Stimulated activated CD4-positive, alpha-beta T cell treated with anti-CD3 and anti-CD28 coated beads, Interleukin-1b, Interleukin-23, amount 100 ng/mL, for 1 hour (primary cell): ENCODE results near the gene CD44.
A peak's percentile ranks its signal among the peaks of the same experiment; 100 is the strongest.

ENCODE experiments used
- DNase-seq, 2 donors: peaks; one replicate each; pipeline ENCODE4 v3.0.0-alpha.2; 2020; ENCODE audit warnings: low read depth in 2 of 2

The CD44 gene

DNA sequence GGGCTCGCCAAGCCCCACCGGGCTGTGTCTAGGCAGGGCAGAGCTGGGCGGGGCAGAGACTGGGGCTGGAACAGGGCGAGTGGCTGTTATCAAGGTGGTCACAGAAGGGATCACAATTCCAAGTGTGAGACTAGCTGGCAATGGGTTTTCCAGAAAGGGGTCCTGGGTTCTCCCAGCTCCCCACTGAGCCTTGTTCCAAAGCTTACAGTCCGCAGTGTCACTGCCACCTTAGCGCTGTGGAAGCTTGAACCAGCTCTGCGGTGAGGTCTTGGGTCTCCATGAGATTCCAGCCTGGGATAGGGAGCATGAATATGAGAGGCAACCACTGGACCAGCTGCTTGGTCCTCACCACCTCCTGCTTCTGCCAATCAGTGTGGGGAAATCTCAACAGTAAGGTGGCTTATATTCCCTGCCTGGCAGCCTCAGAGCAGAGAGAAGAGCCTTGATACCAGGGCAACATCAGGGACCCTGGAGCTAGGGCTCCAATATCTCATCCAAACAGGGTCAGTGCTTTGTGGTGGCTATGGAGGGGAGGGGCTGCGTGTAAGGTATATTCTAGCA is 831 bp downstream of the CD44 start:
- no peak for DNase-seq

DNA sequence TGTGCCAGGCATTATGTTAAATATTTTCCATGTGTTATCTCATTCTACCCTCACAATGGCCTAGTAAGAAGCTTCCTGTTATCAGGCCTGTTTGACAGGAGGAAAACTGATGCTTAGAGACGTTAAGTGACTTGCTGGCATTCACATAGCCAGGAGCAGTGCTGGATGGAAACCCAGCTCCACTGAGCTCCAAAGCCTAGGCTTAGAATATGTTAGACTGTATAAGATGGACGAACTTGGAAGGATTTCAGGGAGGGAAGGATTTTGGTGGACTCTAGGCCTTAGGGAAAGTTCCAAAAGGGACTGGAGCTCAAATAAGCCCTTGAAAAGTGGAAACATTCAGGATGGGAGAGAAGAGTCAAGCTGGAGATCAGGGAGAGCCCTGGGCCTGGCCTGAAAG is 2.1 kb downstream of the CD44 start:
- no peak for DNase-seq

DNA sequence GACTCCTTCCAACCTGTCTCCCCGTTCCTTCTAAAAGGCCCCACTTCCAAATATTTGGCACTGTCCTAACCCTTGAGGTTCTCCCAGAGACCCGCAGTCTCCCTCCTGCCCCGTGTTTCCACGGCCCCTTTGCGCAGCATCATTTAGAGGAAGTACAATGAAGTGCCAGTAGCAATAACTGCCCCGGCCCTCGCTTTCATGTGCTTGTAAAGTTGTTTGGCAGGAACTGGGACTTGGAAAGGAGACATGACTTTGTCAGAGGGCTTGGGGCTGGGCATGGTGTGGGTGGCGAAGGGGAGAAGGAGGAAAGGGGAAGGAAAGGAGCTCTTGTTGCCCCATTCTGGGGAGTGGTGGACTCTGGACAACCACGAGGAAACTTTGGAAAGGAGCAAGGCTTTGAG is 2.6 kb downstream of the CD44 start:
- DNase-seq: no peak

DNA sequence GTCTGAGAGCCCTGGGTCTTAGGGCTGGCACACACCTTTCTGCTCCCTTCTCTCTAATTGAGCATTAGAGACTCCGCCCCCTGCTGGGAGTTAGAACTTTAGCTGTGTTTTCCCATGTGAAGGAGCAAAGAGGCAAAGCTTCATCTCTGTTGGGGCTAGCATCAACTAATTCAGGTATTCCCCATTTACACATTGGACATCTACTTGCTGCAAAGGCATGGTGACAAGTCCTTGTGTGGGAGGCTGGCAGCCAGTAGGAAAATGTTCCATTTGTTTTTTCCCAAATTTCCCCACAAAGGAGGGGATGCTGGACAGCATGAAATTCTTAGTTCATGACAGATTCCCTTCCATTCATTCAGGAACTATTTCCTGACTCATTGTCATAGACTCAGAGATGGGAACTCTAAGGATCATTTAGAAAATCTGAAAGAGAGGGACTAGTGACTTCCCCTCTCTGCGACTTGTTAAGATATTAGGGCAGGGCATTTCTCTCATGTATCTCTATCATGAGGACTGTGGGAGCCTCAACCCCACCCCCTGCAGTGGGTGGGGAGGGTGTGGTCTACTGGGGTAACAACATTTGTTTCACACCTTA is 3.6 kb downstream of the CD44 start:
- no peak for DNase-seq

DNA sequence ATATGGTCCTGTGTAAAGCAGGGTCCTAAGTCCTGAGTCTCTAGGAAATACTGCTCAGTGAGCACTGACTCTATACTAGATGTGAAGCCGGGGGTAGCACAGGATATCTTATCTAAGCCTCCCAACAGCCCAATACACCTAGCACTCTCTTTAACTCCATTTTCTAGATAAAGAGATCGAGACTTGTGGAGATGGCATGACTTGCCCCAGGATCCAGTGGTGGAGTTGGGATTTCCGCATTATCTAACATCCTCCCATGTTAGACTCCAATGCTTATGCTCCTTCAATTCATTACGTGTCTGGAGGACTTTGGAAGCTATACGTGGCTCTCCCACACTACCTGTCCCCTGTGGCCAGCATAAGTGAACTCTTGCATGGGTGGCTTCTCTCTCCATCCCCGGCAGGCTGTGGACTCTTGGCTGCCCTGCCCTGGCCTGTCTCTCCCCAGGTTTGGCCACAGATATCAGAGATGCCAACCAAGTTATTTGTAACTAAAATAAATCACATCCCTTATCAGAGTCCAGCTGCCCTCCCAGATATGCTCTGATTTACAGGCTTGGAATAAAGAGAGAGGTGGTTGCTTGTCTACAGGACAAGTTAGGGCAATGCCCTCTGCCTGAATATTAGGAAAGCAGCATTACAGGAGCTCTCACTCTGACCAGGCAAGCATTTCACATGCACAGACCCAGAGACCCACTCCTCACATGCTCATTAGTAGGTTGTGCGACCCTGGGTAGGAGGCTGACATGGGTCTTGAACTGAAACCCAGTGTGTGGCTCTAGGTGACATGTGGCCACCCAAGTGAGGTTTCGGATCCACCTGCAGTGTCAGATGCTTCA is 4.5 kb downstream of the CD44 start:
- no peak for DNase-seq

DNA sequence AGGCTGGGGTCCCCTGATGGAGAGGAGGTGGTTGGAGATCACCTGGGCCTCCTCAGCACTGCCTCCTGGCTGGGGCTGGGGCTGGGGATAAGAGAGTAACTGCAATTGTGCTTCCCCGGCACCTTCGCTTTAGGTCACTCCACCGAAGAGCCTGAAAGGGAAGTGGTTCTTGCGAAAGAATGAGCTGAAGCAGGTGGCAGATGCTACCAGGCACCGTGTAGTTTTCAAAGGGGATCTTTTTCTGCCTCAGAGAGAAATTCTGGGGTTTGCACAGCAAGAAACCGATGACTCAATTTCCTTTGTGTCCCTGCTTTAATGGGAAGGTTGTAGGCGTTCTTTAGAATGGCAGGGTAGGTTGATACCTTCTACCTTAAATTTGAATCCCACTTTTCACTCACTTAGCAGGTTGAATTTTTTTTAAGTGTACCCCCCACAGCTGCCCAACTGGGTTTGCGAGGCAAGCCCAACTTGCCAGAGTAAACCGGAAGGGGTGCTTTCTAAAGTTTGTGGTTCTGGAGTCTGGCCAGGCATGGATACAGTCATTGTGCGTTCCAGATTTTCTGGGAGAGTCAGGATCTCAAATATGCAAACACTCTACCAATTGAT is 5.3 kb downstream of the CD44 start:
- DNase-seq: no peak

DNA sequence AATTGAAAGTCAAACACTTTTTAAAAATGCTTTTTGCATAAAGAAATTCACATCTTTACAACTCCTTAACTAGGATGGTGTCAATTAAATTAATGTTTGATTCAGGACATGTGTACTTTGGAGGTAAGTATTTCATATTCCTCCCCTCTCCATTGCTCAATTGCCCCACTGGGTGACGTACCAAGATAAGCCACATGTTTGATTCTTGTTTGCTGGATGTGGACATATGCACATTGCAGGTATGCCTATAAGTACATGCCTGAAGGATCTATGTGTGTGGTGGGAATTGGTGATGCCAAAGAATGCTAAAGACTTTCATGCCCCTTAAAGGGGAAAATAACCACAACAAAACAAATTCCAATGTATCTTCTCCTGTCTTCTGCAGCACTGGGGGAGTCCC is 5.8 kb downstream of the CD44 start:
- no peak for DNase-seq

DNA sequence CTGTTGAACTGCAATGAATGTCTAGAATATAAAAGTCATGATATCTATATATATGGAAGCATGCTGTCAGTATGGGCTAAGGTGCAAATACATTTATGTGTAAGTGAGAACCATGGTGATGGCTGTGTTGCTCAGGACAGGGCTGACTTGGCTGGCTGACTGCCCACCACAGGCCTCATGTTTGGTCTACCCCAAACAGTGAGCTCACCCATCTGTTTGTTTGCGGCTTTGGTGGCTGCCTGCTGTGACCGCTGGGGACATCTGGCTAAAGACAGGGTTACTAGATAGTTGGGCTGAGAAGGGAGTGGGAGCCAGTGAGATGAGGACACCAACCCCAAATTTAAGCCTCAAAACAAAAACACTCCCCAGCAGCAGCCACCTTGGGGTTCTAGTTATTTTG is 6.3 kb downstream of the CD44 start:
- no peak for DNase-seq

DNA sequence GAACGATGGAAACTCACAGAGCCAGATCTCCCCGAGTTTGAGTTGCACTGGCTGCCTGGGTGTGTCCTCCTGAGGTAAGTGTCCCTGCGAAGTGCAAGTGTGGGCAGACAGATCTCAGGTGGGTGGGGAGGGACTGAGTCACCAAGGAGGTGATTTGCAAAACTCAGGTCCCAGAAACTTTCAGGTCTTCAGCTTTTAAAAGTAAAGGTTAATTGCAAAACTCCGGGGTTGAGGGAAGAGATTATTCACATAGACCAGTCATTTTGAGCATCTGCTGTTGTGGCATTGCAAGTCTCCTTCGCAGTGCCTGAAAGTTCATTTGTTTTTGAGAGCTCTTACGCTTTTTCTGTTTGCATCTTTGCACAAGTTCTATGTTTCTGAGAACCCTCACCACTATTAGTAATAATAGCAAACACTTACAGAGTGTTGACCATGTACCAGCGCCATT is 7.1 kb downstream of the CD44 start:
- DNase-seq: peak; percentile 47 to 63

DNA sequence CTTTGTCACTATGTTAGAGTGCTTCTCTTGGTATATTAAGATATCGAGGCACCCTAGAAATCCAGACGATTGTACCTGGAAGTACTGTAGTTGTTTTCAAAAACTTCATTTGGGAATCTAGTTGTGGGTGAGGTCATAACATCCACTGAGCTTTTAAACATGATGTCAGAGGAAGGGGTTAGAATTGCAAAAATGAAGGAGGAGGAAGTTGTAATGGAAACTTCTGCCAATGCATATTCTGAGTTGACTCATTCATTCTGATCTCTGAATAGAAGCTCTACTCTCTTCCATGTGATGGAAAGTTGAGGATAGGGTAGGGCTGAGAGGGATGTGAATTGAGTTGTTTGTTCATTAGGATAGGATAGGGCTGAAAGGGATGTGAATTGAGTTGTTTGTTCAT is 7.7 kb downstream of the CD44 start:
- DNase-seq: no peak

DNA sequence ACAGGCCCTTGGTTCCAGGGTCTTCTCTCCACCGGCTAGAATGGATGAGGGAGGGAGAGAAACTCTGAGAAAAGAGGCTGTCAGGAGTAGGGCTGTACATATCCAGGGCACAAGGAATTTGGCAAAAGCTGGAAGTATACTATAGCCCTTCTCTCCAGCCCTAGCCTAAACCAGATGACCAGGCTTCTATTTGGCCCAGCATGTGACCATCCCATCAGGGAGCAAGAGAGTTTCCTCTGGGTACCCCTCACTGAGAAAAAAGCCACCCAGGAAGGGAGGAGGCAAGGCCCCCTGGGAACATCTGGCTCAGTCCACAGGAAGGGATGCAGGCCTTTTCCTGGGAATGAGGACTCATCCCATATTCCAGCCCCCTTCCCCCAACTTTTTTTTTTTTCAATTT is 8.3 kb downstream of the CD44 start:
- no peak for DNase-seq

DNA sequence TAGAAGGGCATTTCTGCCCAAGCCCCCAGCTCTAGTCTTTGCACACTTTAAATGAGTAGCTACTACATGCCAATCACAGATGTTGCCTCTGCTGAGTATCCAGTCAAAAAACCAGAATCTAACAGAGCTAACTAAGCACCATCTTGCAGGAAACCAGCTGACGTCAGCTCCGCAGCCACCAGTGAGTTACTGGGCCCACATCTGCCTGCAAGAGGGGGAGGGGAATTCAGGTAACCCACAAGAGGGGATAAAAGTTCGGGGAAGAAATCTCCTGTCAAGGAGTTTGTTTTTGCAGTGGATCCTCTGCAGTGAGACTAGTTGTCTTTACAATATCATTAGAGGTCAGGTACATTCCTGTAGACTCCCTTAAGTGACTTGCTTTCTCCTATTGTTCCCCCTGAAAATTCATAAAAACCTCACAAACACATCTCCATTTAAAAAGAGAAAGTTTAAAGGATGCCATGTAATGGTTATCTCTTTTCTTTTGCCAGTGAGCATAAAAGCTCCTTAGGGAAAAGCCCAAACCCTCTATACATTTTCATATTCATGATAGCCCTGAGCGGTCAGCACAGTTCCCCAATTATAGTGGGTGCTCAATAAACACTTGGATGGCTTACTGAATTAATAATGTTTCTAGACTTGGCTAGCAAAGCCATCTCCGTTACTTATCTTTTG is 9.3 kb downstream of the CD44 start:
- no peak for DNase-seq

DNA sequence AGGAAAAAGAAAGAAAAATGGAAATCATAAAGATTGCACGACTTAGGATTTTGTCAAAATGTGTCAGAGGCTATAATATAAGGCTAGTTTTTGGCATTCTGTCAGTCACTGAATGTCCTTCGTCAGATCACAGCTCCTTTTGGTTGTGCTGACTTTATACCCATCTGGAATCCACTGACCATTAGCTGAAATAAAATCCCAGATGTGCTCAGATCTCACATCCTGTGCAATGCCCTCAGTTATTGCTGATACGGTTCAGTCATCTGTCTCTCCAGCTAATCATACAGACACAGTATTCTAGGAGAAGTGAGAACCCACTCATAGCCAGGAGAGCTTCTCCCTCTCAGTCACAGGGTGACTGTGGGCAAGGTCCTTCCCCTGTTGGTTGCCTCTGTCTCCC is 11.5 kb downstream of the CD44 start:
- DNase-seq: no peak

DNA sequence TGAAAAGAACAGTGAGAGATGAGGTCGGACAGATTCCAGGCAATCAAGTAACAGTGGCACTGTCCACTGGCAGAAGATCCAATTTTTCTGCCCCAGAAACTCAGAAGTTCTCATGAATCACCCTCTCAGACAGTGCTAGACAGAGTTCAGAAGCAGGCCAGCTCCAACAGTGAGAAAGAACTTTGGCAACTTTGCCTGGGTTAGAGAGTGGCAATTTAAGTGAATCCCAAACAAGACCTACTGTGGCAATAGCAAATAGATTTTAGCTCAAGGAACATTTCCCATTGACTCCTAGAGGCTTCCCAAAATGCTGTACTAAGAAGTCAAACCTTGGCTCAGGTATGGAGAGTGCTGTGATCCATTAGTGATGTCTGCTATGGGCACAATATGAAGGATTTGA is 12.3 kb downstream of the CD44 start:
- DNase-seq: no peak

DNA sequence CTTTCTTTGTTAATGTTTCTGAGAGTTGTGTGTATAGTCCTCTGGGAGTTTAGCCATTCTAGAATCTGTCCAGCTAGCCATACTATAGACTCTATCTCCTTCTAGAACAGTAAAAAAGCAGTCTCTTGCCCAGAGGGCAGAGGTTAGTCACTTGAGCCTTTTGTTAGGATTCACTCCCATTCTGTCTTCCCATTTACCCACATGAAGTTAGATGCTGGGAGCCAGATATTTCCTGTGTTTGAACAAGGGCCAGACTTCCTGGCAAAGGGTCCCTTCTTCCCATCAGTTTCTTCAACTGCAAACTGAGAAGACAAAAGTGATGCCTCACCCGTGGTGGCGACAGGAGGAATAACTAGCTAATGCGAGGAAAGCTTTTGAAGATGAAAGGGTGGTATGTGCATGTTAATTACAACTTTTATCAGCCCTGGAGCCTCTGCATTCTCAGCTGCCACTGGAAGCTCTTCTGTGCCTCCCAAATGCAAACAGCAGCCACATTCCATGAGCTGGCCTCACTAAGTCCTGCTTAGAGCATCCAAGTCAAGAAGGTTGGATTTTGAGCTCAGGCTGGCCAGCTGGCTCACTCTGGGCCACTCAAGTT is 12.8 kb downstream of the CD44 start:
- no peak for DNase-seq

DNA sequence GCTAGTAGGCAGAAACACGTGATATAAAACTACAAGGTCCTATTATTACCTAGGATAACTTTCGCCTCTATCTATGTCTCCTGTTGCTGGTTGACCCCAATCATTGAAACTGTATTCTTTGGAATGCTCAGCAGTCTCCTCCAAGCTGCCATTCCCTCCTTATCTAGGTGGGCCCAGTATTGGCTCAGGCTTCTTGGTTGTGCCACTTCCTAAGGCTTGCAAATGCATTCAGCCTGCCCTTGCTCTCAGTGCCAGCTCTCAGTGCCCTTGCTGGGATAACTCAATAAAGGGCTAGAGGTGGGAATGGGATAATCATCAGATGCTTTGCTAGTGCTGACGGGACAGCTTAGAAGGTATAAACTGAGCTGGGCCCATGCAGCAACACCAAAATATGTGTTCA is 13.6 kb downstream of the CD44 start:
- DNase-seq: no peak

DNA sequence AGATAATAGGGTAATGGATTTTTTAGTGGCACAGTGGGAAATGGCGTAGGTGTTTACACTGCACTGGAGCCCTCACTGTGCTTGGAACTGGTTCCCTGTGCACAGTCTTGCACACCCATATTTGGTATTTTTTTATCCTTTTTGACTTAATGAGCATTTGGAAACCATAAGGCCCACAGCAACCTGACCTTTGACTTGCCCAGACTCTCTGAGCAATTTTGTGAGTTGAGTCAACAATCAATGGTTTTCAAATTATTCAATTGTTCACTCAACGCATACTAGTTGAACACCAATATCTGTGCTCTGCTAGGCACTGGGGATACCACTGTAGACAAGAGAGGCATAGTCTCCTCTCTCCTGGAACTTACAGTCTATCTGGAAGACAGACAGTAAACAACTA is 14.3 kb downstream of the CD44 start:
- no peak for DNase-seq

DNA sequence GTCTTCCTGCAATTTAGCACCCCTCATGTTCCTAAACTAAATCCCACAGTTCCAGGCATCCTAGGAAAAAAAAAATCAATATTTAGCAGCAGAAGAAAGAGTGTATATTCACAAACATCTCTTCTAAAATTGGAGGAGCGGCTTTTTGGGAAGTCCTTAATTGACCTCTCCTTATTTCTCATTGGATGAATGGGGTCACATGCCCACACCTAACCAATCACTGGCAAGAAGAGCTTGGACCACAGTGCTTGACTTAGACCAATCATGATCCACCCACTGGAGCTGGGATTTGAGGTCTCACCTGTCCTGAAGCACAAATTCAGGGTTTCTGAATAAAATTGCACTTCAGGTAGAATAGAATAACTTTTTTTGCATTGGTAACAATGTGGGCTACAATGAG is 16.0 kb downstream of the CD44 start:
- DNase-seq: no peak

DNA sequence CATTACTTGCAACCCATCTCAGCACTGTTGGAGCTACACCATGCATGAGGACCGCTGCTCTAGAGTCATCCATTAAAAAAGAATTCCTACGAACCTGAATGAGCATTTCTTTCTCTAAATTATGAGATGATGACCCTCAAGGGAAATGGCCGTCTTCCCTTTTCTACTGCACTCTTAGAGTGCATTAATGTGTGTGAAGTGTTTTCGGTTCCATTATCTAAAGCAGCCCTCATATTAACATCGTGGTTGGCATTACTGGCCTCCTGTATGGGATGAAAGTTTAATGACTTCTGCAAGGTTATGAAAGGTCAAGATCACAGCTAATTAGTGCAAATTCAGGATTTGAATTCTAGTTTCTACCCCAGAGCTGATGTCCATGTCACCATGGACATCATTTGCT is 16.7 kb downstream of the CD44 start:
- DNase-seq: no peak

DNA sequence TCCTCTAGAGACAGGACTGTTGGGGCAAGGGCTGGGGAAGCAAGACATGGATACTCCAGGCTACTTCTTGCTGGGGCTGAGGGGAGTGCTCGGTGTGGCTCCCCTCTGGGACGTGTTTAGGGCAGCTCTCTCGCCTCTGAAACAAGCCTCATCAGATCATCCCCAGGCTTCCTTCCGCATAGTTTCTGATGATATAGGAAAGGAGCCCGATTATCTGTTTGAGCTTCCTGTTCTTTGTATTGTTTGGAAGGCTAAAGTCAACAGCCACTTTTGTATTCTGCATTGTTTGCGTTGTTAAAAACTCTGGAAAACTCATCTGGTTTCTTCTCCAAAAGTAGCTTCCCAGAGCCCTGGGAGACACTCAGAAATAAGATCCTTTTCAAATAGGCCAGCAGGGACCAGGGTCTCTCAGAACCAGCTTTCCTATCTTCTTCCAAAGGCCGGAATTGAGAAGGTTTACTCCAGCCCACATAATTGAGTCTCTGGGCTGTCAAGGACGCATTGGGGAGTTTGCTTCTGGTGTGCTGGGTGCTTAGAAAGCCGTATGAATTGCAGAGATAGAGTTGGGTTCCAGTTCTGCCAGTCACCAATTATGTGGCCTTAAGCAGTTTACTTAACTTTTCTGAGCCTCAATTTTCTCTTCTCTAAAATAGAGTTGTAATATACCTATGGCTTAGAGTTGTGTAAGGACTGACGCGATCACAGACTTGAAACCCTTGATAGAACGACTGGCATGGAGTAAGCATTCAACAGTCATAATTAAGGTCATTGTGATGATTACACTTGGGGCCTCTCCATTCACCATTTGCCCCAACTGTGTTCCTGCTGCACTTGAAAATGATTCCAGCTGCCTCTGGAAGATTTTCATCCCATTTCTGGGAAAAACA is 19.1 kb downstream of the CD44 start:
- no peak for DNase-seq
